ENCODE measurements around the gene TRPC4AP.

Gene TRPC4AP

DNA sequence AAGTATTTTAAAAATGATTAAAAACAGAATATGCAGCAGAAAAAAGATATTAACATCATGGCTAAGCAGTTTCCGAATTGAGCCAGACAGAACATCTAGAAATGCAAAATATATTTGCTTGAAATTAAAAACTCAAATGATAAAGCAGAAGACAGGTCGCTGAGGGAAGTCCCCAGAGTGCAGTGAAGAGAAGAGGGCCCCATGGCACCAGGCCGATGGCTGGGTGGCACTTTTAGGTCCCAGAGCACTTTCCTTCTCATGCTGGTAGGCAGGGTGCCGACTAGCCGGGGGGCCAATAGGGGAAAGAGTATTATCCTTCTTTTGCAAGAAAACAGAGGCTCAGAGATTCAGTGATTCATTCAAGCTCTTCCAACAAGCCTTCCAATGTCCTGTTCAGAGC lies 78.1 kb downstream of the TRPC4AP start:
- no peak for DNase-seq (ENCODE audit: low read depth)

- no peak for DNase-seq (ENCODE audit: low read depth)
Observed at GRCh38 chr20:35013421-35014411, 78.9 kb downstream of the TRPC4AP start.

DNA sequence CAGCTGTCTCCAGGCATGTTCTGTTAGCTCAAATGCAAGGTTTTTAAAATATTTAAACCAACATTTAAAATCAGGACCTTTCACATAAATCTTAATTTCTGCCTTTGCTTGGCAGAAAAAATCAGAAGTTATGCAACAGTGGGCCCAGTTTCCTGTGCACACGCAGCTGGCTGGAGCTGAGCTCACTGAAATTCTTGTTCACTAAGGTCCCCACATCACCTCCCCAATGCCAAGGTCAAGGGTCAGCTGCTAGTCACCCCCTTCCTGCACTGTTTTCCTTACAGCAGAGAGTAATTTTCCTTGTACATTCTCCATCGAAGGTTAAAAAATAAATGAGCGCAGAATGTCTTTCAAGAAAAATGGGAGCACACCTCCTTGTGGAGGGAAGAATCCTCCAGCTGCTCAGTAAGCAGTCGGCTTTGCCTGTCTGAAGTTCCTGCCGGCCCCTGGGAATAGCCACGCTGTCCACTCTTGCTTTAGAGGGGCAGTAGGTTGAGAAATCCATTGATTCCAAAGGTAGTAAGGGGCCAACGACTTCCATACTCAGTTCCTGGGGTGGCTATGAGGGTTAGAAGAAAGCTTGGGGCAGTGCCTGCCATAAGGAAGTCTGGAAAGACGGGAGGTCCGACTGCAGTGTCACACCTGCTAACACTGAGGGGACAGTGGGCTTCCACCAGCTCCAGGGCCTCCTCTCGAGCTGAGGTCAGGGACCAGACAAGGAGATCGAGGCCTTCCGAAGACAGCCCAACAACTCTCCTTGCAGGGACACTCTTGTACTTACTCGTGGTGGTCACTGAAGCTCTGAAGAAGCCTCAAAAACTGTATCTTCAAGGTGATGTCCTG lies 80.2 kb downstream of the TRPC4AP start:
- DNase-seq (ENCODE audit: low read depth), result no peak

DNA sequence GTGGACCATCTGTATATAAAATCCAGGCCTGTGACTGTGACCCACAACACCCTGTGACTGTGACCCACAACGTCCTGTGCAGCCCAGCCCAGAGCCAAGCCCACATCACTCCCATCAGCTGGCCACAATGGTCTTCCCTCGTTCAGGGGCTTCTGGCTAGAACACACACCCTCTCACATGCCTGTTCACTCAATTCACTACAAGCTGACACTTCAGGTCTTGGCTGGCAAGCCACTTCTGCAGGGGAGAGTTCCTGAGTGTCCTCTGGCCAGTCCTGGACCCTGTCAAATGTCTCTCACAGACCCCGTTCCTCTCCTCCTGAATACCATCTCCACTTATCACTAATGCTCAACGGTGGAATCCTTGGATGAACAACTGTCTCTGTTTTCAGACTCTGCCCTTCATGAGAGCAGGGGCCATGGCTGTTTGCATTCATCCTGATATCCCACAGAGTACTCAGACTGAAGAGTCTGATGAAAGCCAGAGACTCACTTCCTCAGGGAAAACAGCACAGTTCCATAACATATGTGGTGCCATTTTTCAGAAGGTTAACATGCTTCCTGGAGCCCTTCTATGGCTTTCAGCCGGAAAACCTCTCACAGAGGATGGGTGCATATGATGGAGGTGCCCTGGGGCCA lies 80.9 kb downstream of the TRPC4AP start:
- no peak for DNase-seq (ENCODE audit: low read depth)

GRCh38 chr20:35010405-35011192 lies 82.0 kb downstream of the TRPC4AP start:
- DNase-seq (ENCODE audit: low read depth), result no peak

DNA sequence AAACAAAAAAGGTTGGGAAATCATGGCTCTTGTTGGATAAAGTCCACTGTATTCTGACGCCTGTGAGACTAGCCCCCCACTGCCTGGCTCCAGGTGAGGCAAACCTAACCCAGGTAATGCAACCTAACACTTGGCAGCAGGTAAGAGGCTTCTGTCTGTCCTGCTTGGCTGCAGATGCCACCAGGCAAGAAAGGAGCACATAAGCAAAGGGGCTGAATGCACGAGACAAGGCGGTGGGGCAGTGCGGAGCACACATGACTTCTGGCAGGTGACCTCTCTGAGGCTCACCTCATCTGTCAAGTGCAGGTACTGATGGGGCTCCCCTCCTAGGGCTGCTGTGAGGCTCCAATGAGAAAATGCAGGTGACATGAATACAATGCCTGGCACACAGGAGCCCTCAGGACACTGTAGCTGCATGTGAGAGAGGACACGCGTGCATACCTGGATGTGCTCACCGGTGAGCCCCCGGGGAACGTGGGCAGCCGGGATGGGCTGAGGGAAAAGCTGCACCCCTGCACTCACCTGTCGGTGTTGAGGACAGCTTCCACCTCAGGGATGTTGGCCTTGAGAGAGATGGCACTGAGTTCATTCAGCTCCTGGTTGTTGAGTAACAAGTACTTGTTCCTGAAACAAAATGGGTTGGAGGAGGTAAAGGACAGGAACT lies 82.8 kb downstream of the TRPC4AP start:
- no peak for DNase-seq (ENCODE audit: low read depth)

DNA sequence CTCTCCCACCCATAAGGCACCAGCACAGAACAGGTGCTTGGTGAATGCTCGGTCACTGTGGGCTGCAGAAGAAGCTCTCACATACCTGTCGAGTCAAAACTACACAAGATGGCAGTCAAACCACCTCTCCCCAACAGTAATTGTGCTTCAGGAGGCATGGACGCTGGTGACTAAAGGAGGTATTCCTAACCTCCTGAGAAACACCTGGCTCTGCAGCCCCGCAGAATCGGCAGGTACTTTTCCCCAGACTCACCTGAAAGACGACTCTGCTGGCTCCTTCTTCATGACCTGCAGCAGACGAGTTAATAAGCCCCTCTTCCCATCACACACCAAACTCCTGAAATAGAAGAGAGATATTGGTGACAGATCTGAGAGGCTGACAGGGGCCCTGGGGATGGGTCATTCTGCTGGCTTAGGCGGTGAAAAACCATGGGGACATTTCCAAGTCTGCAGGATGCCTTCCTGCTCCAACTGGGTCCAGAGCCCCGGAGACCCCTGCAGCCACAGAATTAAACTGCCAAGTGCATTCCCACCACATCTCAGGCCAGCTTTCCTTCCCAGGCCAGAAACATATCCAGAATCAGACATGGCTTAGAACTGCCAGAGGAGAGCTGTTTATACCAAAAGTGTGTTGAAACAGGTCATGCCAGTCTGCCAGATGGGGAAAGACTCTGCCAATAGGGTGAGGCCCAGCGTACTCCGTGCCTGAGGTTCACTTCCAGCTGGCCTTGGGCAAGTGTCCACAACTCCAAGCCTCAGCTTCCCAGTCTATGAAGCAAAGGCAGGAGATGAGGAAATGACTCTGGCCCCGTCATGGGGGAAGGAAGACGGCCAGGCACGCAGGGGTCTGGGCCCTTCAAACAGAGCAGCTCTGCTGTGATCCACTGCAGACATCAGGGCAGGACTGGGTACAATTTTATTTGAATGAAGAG lies 83.9 kb downstream of the TRPC4AP start:
- DNase-seq (ENCODE audit: low read depth), result no peak

DNA sequence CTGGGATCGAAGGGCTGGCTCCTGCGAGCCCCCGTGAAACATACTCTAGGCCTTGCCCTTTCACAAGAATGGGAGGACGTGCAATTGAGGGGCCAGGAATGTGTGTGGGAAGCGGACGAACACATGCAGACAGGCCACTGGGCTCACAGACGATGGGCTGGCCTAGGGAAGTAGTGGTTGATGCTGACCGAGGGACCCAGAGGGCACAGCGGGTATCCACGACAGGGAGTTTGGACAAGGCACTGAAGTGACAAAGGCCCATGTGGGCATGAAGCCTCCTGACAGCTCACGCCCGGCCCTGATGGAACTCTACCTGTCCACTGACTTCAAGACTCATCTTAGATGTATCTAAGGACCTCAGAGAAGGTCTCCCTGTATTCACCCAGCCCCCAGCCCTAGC lies 84.7 kb downstream of the TRPC4AP start:
- DNase-seq (ENCODE audit: low read depth), result no peak

DNA sequence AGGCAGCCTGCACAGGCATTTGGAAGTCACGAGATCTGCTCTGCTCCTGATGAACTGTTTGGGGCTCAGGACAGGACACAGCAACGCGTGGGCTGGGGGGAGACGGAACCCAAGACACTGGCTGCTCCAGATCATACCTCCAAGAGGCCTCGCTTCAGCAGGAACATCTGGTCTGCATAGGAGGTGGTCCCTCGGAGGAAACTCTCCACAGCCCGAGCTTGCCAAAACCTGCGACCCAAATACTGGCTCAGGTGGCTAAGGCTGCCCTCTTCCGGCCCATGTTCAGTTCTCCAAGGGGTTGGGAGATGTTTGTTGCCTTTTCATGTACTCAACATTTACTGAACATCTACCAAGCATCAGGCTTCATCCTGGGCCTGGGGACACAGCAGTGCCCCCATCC lies 85.2 kb downstream of the TRPC4AP start:
- no peak for DNase-seq (ENCODE audit: low read depth)

DNA sequence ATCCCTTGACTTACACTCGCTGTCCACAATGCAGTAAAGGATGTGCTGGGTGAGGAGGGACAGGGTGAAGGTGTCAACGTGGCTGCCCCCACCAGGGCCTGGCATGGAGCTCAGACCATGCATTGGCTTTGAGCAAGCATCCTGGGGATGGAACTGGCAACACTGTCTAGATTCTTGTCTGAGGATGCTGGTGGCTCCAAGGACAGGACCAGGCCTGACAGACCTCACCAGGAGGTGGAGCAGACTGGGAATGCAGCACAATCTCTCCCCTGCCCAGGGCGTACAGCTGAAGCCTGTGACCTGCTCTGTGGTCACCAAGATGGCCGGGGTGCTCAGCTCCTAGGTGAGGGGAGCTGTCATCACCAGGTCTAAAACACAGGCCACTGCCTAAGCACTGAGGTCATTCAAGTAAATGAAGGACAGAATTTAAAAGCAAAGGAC lies 86.1 kb downstream of the TRPC4AP start:
- DNase-seq (ENCODE audit: low read depth), result no peak

DNA sequence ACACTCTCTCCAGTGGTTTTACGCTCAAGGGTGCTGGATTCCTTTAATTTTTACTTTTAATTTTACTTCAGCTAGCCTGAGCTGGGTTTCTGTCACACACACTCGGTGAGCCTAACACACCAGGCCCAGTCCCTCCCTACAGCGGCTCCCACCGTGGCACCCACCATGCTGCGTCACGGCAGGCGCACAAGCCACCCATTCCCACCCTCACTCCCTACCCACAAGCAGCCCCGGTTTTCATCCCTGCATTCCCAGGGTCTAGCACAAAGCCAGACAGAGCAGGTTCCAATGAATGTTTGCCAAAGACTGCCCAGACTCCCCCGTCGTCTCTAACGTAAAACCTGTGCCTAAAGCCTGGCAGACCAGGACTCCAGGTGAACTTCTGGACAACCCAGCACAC lies 86.6 kb downstream of the TRPC4AP start:
- no peak for DNase-seq (ENCODE audit: low read depth)

DNA sequence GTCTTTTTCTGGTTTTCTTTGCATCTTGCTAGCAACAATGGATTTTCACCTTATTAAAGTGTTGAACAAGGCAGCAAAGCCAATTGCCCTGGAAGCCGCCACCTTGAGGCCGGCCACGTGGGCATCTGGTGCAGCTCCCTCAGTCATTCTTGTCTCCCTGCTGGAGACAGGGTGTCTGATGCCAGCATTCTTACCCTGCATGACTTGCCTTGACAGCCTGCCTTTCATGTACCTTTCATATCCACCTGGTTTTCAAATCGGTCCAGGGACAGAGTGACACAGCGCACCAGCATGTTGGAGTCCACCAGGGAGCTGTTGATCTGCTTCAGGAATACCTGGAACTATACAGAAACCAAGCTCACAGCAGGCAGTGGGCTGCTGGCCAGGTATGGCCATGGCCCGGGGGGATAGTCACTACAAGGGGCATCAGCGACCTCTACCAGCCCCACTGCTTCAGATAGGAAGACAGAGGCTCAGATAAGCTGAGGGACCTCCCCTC lies 87.1 kb downstream of the TRPC4AP start:
- DNase-seq (ENCODE audit: low read depth), result no peak

- DNase-seq (ENCODE audit: low read depth), result no peak
Observed at GRCh38 chr20:35004749-35005462, 87.7 kb downstream of the TRPC4AP start.

DNA sequence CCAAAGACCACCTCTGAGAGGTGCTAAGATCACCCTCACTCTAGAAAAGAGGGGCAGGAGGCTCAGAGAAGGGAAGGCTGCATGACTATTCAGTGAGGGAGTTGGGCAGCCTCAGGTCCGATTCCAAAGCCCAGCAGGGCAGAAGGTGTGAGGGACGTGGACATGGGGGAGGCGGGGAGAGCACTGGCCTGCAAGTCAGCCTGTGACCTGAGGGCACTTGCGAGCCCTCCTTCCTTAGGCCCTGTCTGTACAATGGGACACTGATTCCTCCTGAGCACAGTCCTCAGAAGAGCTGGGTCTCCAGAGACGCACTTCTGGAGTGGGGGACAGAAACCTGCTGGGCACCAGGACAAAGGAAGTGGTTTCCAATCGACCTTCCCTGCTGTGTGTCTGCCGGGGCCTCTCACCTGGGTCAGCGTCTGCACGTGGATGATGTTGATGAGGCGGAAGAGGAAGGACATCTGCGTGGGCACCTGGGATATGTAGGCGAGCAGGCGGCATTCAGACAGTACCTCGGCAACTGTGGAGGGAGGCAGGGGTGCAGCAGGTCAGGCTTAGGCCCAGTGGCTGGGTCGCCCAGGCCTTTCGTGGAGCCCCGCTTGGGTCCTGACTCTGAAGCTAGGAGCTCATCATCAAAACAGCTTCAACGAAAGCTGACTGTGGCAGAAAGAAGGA lies 88.4 kb downstream of the TRPC4AP start:
- no peak for DNase-seq (ENCODE audit: low read depth)

DNA sequence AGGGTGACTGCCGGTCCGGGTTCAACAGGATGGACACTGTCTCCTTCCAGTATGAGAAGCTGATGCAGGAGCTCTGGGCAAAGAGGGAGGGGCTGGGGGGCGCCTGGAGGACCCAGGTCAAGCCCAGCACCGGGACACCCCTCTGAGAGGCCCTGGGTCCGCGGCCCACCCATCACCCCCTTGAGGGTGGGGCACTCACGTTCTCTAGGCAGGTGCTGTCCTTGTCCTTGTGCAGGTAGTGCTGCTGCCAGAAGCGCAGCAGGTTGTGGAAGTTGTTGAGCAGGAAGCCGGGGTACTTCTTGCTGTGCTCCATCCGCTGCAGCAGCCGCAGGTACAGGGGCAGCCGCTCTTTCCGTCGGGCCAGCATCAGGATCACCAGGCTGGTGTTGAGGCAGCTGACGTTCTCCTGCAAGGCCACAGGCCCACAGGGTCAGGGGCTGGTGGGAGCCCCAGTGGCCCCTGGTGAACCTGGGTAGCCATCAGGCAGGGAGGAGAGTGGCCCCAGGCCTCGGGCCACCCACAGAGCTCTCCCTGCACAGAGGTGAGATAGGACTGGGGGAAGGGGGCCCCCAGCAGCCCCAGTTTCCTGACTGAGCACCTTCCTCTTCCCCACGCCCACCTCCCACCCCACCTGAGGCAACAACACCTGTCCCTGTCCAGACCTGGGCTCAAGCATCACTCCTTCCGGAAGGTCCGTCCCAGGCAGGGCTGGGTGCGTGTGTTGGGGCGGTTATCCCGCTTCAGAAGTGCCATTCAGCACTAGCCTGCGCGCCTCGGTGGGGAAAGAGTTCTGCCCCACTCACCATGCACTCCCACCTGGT lies 89.2 kb downstream of the TRPC4AP start:
- DNase-seq (ENCODE audit: low read depth), result no peak

- DNase-seq (ENCODE audit: low read depth), result no peak
Observed at GRCh38 chr20:35002426-35003210, 90.0 kb downstream of the TRPC4AP start.
